NCI-H2171 treated with DMSO at 0.1 percent for 48 hours (cell line): ENCODE measurements around the gene ARID3A.
A peak's percentile ranks its signal among the peaks of the same experiment; 100 is the strongest.

Source experiments
- DNase-seq: peaks from one replicate; lab custom pipeline; 2025; lab: John Stamatoyannopoulos, UW

ARID3A gene

GRCh38 chr19:912181-913079, 13.4 kb upstream of the ARID3A start:
- no peak for DNase-seq

- DNase-seq = peak; percentile 46
Measured at GRCh38 chr19:913080-913748, 12.6 kb upstream of the ARID3A start, which contains the start of gene R3HDM4. Gene R3HDM4 (minus strand): TSS chr19:913219. CDS start chr19:913157, 62 bp downstream.

- no peak for DNase-seq
Measured at GRCh38 chr19:916645-917322, 9.1 kb upstream of the ARID3A start.

- DNase-seq = peak; percentile 48
Measured at GRCh38 chr19:917323-918151, 8.3 kb upstream of the ARID3A start, which contains the start of gene KISS1R. Gene KISS1R (plus strand): TSS chr19:917333. CDS start chr19:917503, 170 bp downstream.

- DNase-seq = no peak
Measured at GRCh38 chr19:918152-918437, 7.7 kb upstream of the ARID3A start.

GRCh38 chr19:918481-919198, 7.2 kb upstream of the ARID3A start:
- peak; percentile 75 for DNase-seq

- peak; percentile 84 for DNase-seq
Measured at GRCh38 chr19:919199-920050, 6.4 kb upstream of the ARID3A start.

- DNase-seq = peak; percentile 84
Measured at GRCh38 chr19:920051-920864, 5.6 kb upstream of the ARID3A start.

GRCh38 chr19:924553-925086, 1.2 kb upstream of the ARID3A start:
- DNase-seq = no peak

- peak; percentile 89 for DNase-seq
Measured at GRCh38 chr19:925087-925525, 729 bp upstream of the ARID3A start.

GRCh38 chr19:926323-926588, 421 bp downstream of the ARID3A start:
- DNase-seq = no peak

- DNase-seq = no peak
Measured at GRCh38 chr19:926589-927350, 935 bp downstream of the ARID3A start.

- DNase-seq = no peak
Measured at GRCh38 chr19:927351-927779, 1.5 kb downstream of the ARID3A start.

- no peak for DNase-seq
Measured at GRCh38 chr19:927780-928401, 2.1 kb downstream of the ARID3A start.

- no peak for DNase-seq
Measured at GRCh38 chr19:928471-929202, 2.8 kb downstream of the ARID3A start.

GRCh38 chr19:929203-929890, 3.5 kb downstream of the ARID3A start:
- DNase-seq = no peak

GRCh38 chr19:929891-930258, 4.0 kb downstream of the ARID3A start:
- no peak for DNase-seq
